Measurements from ENCODE around the gene ZCCHC8. TPM values are rescaled to one million over a fixed set of nuclear protein-coding genes. Genes with fewer than 3 reads are reported as not detected.
"Not testable (repeated sequence)": the region's sequence is repeated elsewhere in the genome, so short reads cannot be mapped to it uniquely, and the experiment has no call there.

The ZCCHC8 gene
- total RNA-seq, 1 donor from 2014 or later: 14.3 TPM

- peak in 1 of 2 donors; percentile 32 for DNase-seq (ENCODE audit: low read depth in 2 of 2)
Observed at GRCh38 chr12:122473543-122474323, 27.0 kb downstream of the ZCCHC8 start.

GRCh38 chr12:122471324-122472226 is 29.2 kb downstream of the ZCCHC8 start:
- DNase-seq (ENCODE audit: low read depth in 2 of 2): peak; percentile 82 to 85

GRCh38 chr12:122470576-122470975 is 30.2 kb downstream of the ZCCHC8 start:
- DNase-seq (ENCODE audit: low read depth in 2 of 2): not testable (repeated sequence)

- DNase-seq (ENCODE audit: low read depth in 2 of 2): not testable (repeated sequence)
Observed at GRCh38 chr12:122469856-122470255, 30.9 kb downstream of the ZCCHC8 start.

GRCh38 chr12:122467983-122468382 is 32.7 kb downstream of the ZCCHC8 start:
- no peak for DNase-seq (ENCODE audit: low read depth in 2 of 2)

GRCh38 chr12:122464317-122465042 is 36.3 kb downstream of the ZCCHC8 start:
- DNase-seq (ENCODE audit: low read depth in 2 of 2): peak; percentile 41 to 98

- DNase-seq (ENCODE audit: low read depth in 2 of 2): no peak
Observed at GRCh38 chr12:122460641-122461040, 40.1 kb downstream of the ZCCHC8 start.

GRCh38 chr12:122460061-122460460 is 40.7 kb downstream of the ZCCHC8 start:
- no peak for DNase-seq (ENCODE audit: low read depth in 2 of 2)

GRCh38 chr12:122459211-122459610 is 41.5 kb downstream of the ZCCHC8 start:
- no peak for DNase-seq (ENCODE audit: low read depth in 2 of 2)

GRCh38 chr12:122458105-122459035 is 42.4 kb downstream of the ZCCHC8 start:
- DNase-seq (ENCODE audit: low read depth in 2 of 2): no peak

GRCh38 chr12:122457627-122458026 is 43.1 kb downstream of the ZCCHC8 start:
- no peak for DNase-seq (ENCODE audit: low read depth in 2 of 2)

GRCh38 chr12:122454739-122455138 is 46.0 kb downstream of the ZCCHC8 start:
- no peak for DNase-seq (ENCODE audit: low read depth in 2 of 2)

GRCh38 chr12:122454250-122454721 is 46.4 kb downstream of the ZCCHC8 start:
- no peak for DNase-seq (ENCODE audit: low read depth in 2 of 2)

- DNase-seq (ENCODE audit: low read depth in 2 of 2): no peak
Observed at GRCh38 chr12:122452701-122453285, 47.9 kb downstream of the ZCCHC8 start.

- DNase-seq (ENCODE audit: low read depth in 2 of 2): peak; percentile 47 to 52
Observed at GRCh38 chr12:122449317-122449716, 51.4 kb downstream of the ZCCHC8 start.

- not testable (repeated sequence) for DNase-seq (ENCODE audit: low read depth in 2 of 2)
Observed at GRCh38 chr12:122447825-122448224, 52.9 kb downstream of the ZCCHC8 start.

GRCh38 chr12:122446390-122446789 is 54.3 kb downstream of the ZCCHC8 start:
- DNase-seq (ENCODE audit: low read depth in 2 of 2): not testable (repeated sequence)

- not testable (repeated sequence) for DNase-seq (ENCODE audit: low read depth in 2 of 2)
Observed at GRCh38 chr12:122444071-122444470, 56.7 kb downstream of the ZCCHC8 start.

- not testable (repeated sequence) for DNase-seq (ENCODE audit: low read depth in 2 of 2)
Observed at GRCh38 chr12:122438822-122439221, 61.9 kb downstream of the ZCCHC8 start.

GRCh38 chr12:122437656-122438121 is 63.0 kb downstream of the ZCCHC8 start:
- peak in 1 of 2 donors; percentile 16 for DNase-seq (ENCODE audit: low read depth in 2 of 2)

Measured in lung microvascular endothelial cell (primary cell).